ENCODE measurements around the gene BCL2L1.

BCL2L1 gene

GRCh38 chr20:31723319-31724078 is 831 bp upstream of the BCL2L1 start:
- peak; percentile 77 for DNase-seq (ENCODE audit: low read depth)

GRCh38 chr20:31723069-31723318 is 326 bp upstream of the BCL2L1 start:
- DNase-seq (ENCODE audit: low read depth): no peak

GRCh38 chr20:31721408-31722256 is 1.0 kb downstream of the BCL2L1 start:
- DNase-seq (ENCODE audit: low read depth): no peak

GRCh38 chr20:31720486-31721407 is 1.9 kb downstream of the BCL2L1 start:
- no peak for DNase-seq (ENCODE audit: low read depth)

GRCh38 chr20:31719644-31720485 is 2.8 kb downstream of the BCL2L1 start:
- DNase-seq (ENCODE audit: low read depth): no peak

- no peak for DNase-seq (ENCODE audit: low read depth)
These were observed 3.6 kb downstream of the BCL2L1 start for GRCh38 chr20:31718952-31719643.

GRCh38 chr20:31717478-31718201 is 5.0 kb downstream of the BCL2L1 start:
- no peak for DNase-seq (ENCODE audit: low read depth)

- DNase-seq (ENCODE audit: low read depth): no peak
These were observed 5.7 kb downstream of the BCL2L1 start for GRCh38 chr20:31716818-31717477.

- no peak for DNase-seq (ENCODE audit: low read depth)
These were observed 6.3 kb downstream of the BCL2L1 start for GRCh38 chr20:31716351-31716750.

GRCh38 chr20:31715766-31716165 is 6.9 kb downstream of the BCL2L1 start:
- no peak for DNase-seq (ENCODE audit: low read depth)

- DNase-seq (ENCODE audit: low read depth): peak; percentile 87
These were observed 9.1 kb downstream of the BCL2L1 start for GRCh38 chr20:31713312-31714273.

GRCh38 chr20:31712564-31713311 is 9.9 kb downstream of the BCL2L1 start:
- DNase-seq (ENCODE audit: low read depth): peak; percentile 64

GRCh38 chr20:31712112-31712553 is 10.5 kb downstream of the BCL2L1 start:
- no peak for DNase-seq (ENCODE audit: low read depth)

GRCh38 chr20:31711179-31712111 is 11.2 kb downstream of the BCL2L1 start:
- no peak for DNase-seq (ENCODE audit: low read depth)

GRCh38 chr20:31710423-31711108 is 12.1 kb downstream of the BCL2L1 start:
- DNase-seq (ENCODE audit: low read depth): no peak

GRCh38 chr20:31709939-31710338 is 12.7 kb downstream of the BCL2L1 start:
- no peak for DNase-seq (ENCODE audit: low read depth)

Measured in GM04503 (cell line).